ENCODE results near the gene GNA12. TPM values are rescaled to one million over a fixed set of nuclear protein-coding genes. Genes with fewer than 3 reads are reported as not detected.

GNA12 gene
- polyA plus RNA-seq, 1 experiment = 95.3 TPM

DNA sequence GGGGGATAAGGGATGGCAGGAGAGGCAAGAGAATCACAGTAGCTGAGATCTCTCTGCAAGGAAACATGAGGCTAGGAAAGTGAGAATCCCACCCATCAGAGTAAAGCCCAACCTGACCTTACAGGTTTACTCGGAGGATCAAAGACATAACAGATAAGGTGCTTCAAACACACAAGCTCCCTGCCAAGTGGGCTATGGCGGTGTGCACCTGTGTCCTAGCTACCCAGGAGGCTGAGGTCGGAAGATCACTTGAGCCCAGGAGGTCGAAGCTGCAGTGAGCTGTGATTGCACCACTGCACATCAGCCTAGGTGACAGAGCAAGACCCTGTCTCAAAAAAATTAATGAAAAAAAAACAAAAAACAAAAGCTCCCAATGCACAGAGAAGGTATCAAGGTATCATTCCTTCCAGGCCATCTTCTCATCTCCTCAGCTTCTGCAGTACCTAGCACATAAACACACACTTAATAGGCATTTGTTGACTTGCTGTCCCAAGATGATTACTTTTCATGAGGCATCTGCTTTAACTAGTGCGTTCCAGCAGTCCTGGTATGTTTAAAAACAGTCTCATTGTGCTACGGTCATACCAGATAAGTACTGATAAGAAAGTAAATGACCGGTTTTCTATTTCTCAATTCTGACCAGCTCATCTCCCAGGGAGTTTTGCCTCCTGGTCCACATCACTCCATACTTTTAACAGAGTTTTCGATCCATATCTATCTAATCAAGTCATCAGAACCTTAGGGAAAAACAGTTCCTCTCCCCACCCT lies 13.3 kb downstream of the GNA12 start:
- DNase-seq (ENCODE audit: low read depth) = no peak
- CTCF ChIA-PET = interaction anchor here (0.6 kb wide), 1 partner anchor 18 kb away, joined by 3 read pairs; no protein-coding TSS in a partner anchor
- no peaks in the 10 kb centered on the region for H3K36me3 ChIP-seq (ENCODE audit: control insufficient read depth, insufficient read depth, low read length)
- TF ChIP-seq, protein P1, sequence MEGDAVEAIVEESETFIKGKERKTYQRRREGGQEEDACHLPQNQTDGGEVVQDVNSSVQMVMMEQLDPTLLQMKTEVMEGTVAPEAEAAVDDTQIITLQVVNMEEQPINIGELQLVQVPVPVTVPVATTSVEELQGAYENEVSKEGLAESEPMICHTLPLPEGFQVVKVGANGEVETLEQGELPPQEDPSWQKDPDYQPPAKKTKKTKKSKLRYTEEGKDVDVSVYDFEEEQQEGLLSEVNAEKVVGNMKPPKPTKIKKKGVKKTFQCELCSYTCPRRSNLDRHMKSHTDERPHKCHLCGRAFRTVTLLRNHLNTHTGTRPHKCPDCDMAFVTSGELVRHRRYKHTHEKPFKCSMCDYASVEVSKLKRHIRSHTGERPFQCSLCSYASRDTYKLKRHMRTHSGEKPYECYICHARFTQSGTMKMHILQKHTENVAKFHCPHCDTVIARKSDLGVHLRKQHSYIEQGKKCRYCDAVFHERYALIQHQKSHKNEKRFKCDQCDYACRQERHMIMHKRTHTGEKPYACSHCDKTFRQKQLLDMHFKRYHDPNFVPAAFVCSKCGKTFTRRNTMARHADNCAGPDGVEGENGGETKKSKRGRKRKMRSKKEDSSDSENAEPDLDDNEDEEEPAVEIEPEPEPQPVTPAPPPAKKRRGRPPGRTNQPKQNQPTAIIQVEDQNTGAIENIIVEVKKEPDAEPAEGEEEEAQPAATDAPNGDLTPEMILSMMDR (IDR thresholded peaks at IDR 0.05; ENCODE audit: insufficient read depth, low read depth, low read length) = no peak
- H3K4me3 ChIP-seq (ENCODE audit: low read depth, low read length) = no peak overlapping the region
- POLR2A ChIA-PET = no interaction called here
- no peaks in the 10 kb centered on the region for H3K27me3 ChIP-seq (ENCODE audit: control insufficient read depth, insufficient read depth, low read length)

DNA sequence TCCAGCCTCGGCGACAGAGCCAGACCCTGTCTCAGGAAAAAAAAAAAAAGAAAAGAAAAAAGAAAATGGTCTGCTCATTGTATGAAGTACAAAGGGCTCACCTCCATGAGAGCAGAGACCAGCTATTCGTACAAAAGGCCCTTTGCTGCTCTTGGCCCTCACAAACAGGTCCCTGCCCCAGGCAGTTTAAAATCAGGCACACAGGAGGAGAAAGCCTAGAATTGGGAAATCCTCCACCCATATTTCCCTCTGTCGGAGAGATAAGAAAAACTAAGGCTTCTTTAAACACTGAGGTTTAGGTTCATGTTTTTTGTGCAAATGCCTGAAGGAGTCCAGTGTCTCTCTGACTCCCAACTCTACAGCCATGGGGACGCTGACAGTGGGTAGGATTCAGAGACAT lies 15.1 kb downstream of the GNA12 start:
- DNase-seq (ENCODE audit: low read depth) = no peak
- TF ChIP-seq, protein P1 (IDR thresholded peaks at IDR 0.05; ENCODE audit: insufficient read depth, low read depth, low read length) = no peak
- Histone ChIP-seq H3K36me3 (ENCODE audit: control insufficient read depth, insufficient read depth, low read length) (no peaks in the 10 kb centered on the region; the same call in 1 of the 2 replicates), H3K4me3 (ENCODE audit: low read depth, low read length) (no peak overlapping the region), H3K27me3 (ENCODE audit: control insufficient read depth, insufficient read depth, low read length) (no peaks in the 10 kb centered on the region)
- POLR2A ChIA-PET = no interaction called here
- CTCF ChIA-PET = no interaction called here

- H3K27me3 ChIP-seq (ENCODE audit: control insufficient read depth, insufficient read depth, low read length) = no peaks in the 10 kb centered on the region
- no peak overlapping the region for H3K4me3 ChIP-seq (ENCODE audit: low read depth, low read length)
- no peak for DNase-seq (ENCODE audit: low read depth)
- CTCF ChIA-PET = no interaction called here
- no peaks in the 10 kb centered on the region; the same call in 1 of the 2 replicates for H3K36me3 ChIP-seq (ENCODE audit: control insufficient read depth, insufficient read depth, low read length)
- POLR2A ChIA-PET = no interaction called here
- TF ChIP-seq, protein P1 (IDR thresholded peaks at IDR 0.05; ENCODE audit: insufficient read depth, low read depth, low read length) = no peak
These were observed 17.3 kb downstream of the GNA12 start for GRCh38 chr7:2826771-2827170.

DNA sequence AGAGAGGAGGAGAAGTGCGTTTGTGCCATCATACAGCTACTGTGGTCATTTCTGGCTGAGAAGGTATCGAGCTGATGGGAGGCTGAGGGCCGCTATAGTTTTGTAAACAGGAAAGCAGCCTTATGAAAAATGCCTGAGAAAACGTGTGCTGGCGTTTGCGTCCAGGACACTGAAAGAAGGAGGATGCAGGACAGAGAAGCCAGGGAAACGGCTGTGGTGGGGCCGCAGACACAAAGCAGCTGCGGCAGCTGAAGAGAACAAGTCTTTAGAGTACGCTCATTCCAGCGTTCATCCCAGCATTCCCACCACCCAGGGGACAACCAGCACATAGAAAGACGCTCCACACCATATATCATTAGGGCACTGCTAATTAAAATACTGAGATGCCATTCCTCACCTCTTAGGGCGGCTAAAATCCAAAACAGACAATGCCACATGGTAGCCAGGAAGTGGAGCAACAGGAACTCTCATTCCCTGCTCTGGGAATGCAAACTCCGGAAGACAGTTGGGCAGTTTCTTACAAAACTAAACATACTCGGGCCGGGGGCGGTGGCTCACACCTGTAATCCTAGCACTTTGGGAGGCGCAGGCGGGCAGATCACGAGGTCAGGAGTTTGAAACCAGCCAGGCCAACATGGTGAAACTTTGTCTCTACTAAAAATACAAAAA lies 18.4 kb downstream of the GNA12 start:
- ChIA-PET POLR2A (no interaction called here), CTCF (interaction anchor here (1.4 kb wide), 1 partner anchor 13 kb away, joined by 3 read pairs; no protein-coding TSS in a partner anchor)
- Histone ChIP-seq H3K4me3 (ENCODE audit: low read depth, low read length) (no peak overlapping the region), H3K27me3 (ENCODE audit: control insufficient read depth, insufficient read depth, low read length) (no peaks in the 10 kb centered on the region), H3K36me3 (ENCODE audit: control insufficient read depth, insufficient read depth, low read length) (no peaks in the 10 kb centered on the region; the same call in 1 of the 2 replicates)
- no peak for DNase-seq (ENCODE audit: low read depth)
- TF ChIP-seq, protein P1 (IDR thresholded peaks at IDR 0.05; ENCODE audit: insufficient read depth, low read depth, low read length) = no peak

DNA sequence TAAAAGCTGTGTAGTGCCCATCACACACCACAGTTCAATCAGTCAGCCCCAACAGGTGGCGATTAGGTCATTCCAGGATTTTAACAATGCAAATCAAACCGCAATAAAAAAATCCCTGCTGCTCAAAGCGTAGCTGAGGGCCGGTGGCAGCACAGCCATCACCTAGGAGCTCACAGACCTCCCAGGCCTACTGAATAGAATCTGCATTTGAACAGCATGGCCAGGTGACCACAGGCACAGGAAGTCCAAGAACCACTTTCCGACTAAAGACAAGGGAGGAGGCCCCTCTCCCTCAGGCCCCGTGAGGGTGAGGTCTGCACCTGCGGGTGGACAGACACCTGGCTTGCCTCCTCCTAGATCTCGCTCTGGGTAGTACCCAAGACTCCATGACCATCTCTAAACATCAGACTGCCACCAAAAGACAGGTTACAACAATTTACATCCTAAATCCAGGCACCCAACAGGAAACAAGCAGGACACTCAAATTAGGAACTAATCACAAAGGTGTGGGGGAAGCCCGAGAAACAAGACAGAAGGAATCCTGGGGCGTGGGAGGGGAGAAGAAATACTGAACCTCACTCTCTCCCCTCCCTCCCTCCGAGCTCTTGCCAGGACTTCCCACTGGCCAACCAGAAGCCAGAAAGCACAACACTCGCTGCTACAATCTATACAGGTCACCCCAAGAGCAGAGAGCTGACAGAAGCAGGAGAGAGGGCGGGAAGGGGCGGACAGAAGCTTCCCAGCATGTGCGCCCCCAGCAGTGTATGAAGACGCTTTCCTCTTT lies 19.2 kb downstream of the GNA12 start:
- no peaks in the 10 kb centered on the region; the same call in 1 of the 2 replicates for H3K36me3 ChIP-seq (ENCODE audit: control insufficient read depth, insufficient read depth, low read length)
- no peak for DNase-seq (ENCODE audit: low read depth)
- no peak overlapping the region for H3K4me3 ChIP-seq (ENCODE audit: low read depth, low read length)
- TF ChIP-seq, protein P1 (IDR thresholded peaks at IDR 0.05; ENCODE audit: insufficient read depth, low read depth, low read length) = no peak
- no peaks in the 10 kb centered on the region for H3K27me3 ChIP-seq (ENCODE audit: control insufficient read depth, insufficient read depth, low read length)
- ChIA-PET CTCF (interaction anchor here (1.4 to 1.7 kb wide), 2 partner anchors 8 to 12 kb away, joined by 3 read pairs; no protein-coding TSS in a partner anchor), POLR2A (no interaction called here)
